ENCODE data around the gene ENDOG.

- TF ChIP-seq, protein P1, sequence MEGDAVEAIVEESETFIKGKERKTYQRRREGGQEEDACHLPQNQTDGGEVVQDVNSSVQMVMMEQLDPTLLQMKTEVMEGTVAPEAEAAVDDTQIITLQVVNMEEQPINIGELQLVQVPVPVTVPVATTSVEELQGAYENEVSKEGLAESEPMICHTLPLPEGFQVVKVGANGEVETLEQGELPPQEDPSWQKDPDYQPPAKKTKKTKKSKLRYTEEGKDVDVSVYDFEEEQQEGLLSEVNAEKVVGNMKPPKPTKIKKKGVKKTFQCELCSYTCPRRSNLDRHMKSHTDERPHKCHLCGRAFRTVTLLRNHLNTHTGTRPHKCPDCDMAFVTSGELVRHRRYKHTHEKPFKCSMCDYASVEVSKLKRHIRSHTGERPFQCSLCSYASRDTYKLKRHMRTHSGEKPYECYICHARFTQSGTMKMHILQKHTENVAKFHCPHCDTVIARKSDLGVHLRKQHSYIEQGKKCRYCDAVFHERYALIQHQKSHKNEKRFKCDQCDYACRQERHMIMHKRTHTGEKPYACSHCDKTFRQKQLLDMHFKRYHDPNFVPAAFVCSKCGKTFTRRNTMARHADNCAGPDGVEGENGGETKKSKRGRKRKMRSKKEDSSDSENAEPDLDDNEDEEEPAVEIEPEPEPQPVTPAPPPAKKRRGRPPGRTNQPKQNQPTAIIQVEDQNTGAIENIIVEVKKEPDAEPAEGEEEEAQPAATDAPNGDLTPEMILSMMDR (IDR thresholded peaks at IDR 0.05) = no peak
- no peak for TF ChIP-seq POLR2A (IDR thresholded peaks at IDR 0.05)
- no peak for TF ChIP-seq EP300 (IDR thresholded peaks at IDR 0.05)
These were observed 5.7 kb downstream of the ENDOG start for GRCh38 chr9:128823903-128824406.
